ENCODE results near the gene SVEP1. TPM values are rescaled to one million over a fixed set of nuclear protein-coding genes. Genes with fewer than 3 reads are reported as not detected.

The SVEP1 gene
- total and polyA plus RNA-seq, 2 of the 13 experiments (the other 11 are each of a cell fraction or from before 2014, with no cell fraction given), result not detected

DNA sequence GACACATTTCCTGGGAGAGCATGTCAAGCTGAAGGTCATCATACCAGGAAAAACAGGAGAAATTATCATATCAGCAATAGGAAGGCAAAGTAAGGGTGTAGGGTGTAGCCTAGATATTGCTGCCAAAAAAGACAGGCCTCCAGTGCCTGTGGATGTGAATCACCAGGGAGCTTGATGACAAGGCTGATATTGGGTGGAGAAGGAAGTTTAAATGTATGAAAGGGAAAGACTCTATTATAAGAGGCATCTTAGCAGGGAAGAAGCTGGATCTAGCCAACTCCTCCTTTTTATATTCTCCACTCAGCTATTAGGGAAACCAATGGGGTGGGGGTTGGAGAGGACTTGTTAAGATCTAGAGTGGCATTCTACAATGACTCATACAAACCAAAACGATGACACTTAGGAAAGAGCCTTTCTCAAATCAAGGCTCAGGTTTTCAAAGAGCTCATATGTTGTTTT is 228.5 kb downstream of the SVEP1 start:
- H3K4me3 ChIP-seq (replicated peaks in 1 of 3; ENCODE audit: insufficient read depth in 1 of 3, low read depth in 2 of 3, low read length in 3 of 3), result no peak overlapping the region
- no peaks in the 10 kb centered on the region for H3K79me2 ChIP-seq (ENCODE audit: insufficient read depth, low read length)
- no peak overlapping the region for H3K9ac ChIP-seq (ENCODE audit: insufficient read depth, low read depth, low read length)
- TF ChIP-seq ZNF331 (CRISPR knock-in tag; IDR thresholded peaks at IDR 0.05), result no peak
- no peak for TF ChIP-seq ZNF235 (CRISPR knock-in tag; IDR thresholded peaks at IDR 0.05; ENCODE audit: borderline replicate concordance)
- TF ChIP-seq, protein P1, sequence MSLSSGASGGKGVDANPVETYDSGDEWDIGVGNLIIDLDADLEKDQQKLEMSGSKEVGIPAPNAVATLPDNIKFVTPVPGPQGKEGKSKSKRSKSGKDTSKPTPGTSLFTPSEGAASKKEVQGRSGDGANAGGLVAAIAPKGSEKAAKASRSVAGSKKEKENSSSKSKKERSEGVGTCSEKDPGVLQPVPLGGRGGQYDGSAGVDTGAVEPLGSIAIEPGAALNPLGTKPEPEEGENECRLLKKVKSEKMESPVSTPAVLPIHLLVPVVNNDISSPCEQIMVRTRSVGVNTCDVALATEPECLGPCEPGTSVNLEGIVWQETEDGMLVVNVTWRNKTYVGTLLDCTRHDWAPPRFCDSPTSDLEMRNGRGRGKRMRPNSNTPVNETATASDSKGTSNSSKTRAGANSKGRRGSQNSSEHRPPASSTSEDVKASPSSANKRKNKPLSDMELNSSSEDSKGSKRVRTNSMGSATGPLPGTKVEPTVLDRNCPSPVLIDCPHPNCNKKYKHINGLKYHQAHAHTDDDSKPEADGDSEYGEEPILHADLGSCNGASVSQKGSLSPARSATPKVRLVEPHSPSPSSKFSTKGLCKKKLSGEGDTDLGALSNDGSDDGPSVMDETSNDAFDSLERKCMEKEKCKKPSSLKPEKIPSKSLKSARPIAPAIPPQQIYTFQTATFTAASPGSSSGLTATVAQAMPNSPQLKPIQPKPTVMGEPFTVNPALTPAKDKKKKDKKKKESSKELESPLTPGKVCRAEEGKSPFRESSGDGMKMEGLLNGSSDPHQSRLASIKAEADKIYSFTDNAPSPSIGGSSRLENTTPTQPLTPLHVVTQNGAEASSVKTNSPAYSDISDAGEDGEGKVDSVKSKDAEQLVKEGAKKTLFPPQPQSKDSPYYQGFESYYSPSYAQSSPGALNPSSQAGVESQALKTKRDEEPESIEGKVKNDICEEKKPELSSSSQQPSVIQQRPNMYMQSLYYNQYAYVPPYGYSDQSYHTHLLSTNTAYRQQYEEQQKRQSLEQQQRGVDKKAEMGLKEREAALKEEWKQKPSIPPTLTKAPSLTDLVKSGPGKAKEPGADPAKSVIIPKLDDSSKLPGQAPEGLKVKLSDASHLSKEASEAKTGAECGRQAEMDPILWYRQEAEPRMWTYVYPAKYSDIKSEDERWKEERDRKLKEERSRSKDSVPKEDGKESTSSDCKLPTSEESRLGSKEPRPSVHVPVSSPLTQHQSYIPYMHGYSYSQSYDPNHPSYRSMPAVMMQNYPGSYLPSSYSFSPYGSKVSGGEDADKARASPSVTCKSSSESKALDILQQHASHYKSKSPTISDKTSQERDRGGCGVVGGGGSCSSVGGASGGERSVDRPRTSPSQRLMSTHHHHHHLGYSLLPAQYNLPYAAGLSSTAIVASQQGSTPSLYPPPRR (CRISPR knock-in tag; IDR thresholded peaks at IDR 0.05; ENCODE audit: borderline replicate concordance), result no peak
- no peak for TF ChIP-seq PRDM4 (CRISPR knock-in tag; IDR thresholded peaks at IDR 0.05; ENCODE audit: borderline replicate concordance)
- no peaks in the 10 kb centered on the region for H4K20me1 ChIP-seq (ENCODE audit: insufficient read depth, low read length)
- no peak for FAIRE-seq
- ChIA-PET CTCF (ENCODE audit: low intra/inter-chr PET ratio, low total read pairs) (no interaction called here), POLR2A (no interaction called here)
- WGBS (ENCODE audit: low lambda C conversion rate), result 0% methylated on average over 1 of the region's 1 CpG
- H3K27ac ChIP-seq (ENCODE audit: extremely low read length, insufficient read depth, low read length), result no peak overlapping the region
- in situ Hi-C loops (cut with HindIII; ENCODE audit: extremely low pct_ligation_motif_present, low pct_unique_long_range_greater_than_20kb), result no loop called here
- no TSS peak for BruUV-seq (replicated peaks)
- H3K36me3 ChIP-seq (replicated peaks in 1 of 2; ENCODE audit: control insufficient read depth in 1 of 2, insufficient read depth in 2 of 2, low read length in 2 of 2), result no peaks in the 10 kb centered on the region
- H3K27me3 ChIP-seq (ENCODE audit: control insufficient read depth in 1 of 2, insufficient read depth in 2 of 2, low read length in 2 of 2), result no peaks in the 10 kb centered on the region
- no peak for DNase-seq (ENCODE audit: low spot score)
- no peak overlapping the region for H2AFZ ChIP-seq (ENCODE audit: low read length)
- no peak for ATAC-seq
- H3K9me3 ChIP-seq (ENCODE audit: low read length), result no peaks in the 10 kb centered on the region
- intact Hi-C loops (cut with micrococcal nuclease; ENCODE audit: unreplicated experiment), result no loop called here
- H3K4me2 ChIP-seq (ENCODE audit: low read depth, low read length), result no peak overlapping the region
- H3K4me1 ChIP-seq (ENCODE audit: insufficient read depth, low read length), result no peaks in the 10 kb centered on the region

Measured in HepG2 (cell line).